Measurements from ENCODE around the gene MARK4.

DNA sequence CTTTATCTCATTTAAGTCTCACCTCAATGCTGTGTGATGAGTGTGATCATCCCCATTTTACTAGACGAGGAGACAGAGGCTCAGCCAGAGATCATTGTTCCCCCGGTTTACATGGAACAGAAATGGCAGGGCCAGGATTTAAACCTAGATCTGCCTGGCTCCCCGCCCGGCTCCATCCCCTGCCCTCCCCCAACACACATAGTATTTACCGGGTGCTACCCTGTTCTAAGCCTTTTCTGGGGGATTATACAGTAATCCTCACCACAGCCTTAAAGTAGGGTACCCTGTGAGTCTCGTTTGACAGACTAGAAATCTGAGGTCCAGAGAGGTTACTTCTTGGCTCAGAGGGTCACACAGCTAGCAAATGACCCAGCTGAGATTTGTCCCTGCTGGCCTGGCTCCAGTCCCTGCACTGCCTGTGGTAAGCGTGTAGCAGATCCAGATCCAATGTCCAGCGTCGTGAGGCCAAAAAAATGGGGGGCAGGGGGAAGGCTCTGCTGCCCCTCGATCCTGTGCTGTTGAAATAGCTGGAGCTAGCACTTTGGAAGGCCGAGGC, 85.7 kb downstream of the MARK4 start:
- TF ChIP-seq, protein P1, sequence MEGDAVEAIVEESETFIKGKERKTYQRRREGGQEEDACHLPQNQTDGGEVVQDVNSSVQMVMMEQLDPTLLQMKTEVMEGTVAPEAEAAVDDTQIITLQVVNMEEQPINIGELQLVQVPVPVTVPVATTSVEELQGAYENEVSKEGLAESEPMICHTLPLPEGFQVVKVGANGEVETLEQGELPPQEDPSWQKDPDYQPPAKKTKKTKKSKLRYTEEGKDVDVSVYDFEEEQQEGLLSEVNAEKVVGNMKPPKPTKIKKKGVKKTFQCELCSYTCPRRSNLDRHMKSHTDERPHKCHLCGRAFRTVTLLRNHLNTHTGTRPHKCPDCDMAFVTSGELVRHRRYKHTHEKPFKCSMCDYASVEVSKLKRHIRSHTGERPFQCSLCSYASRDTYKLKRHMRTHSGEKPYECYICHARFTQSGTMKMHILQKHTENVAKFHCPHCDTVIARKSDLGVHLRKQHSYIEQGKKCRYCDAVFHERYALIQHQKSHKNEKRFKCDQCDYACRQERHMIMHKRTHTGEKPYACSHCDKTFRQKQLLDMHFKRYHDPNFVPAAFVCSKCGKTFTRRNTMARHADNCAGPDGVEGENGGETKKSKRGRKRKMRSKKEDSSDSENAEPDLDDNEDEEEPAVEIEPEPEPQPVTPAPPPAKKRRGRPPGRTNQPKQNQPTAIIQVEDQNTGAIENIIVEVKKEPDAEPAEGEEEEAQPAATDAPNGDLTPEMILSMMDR (IDR thresholded peaks at IDR 0.05; ENCODE audit: insufficient read depth, low read length) = no peak
- no peak for TF ChIP-seq GABPA (IDR thresholded peaks at IDR 0.05; ENCODE audit: low read depth)

All from HL-60 (cell line).